Heart left ventricle (tissue), 16 donors: ENCODE results near the gene ADAP2. TPM values are rescaled to one million over a fixed set of nuclear protein-coding genes. Genes with fewer than 3 reads are reported as not detected.
A peak's percentile ranks its signal among the peaks of the same experiment; 100 is the strongest.

Experiments
- ATAC-seq, 4 donors: fragments of 200-7000 bp; cut with Tn5 transposase; one replicate each; pipeline ENCODE4 v1.9.1; 2020 to 2022; ENCODE audit warnings: moderate library complexity in 4 of 4, mild to moderate bottlenecking in 3 of 4, moderate number of reproducible peaks in 1 of 4
- DNase-seq, 5 donors: peaks; one replicate each; pipeline ENCODE4 v3.0.0-alpha.2; 2020
- H3K27ac ChIP-seq, 12 donors: fragments of 200-600 bp; sonication (generic) in 4 of 12; one replicate each; pipeline versions ENCODE4 v1.5.0 to v1.8.0; 2016 to 2022; ENCODE audit warnings: mild to moderate bottlenecking in 2 of 12
- H3K27me3 ChIP-seq, 9 donors: fragments of 200-600 bp; sonication (generic) in 2 of 9; one replicate each; pipeline versions ENCODE4 v1.5.1 to v1.8.0; 2016 to 2022; ENCODE audit warnings: mild to moderate bottlenecking in 3 of 9
- H3K36me3 ChIP-seq, 9 donors: fragments of 200-600 bp; sonication (generic) in 2 of 9; one replicate each; pipeline versions ENCODE4 v1.5.0 to v1.8.0; 2018 to 2022; ENCODE audit warnings: mild to moderate bottlenecking in 2 of 9
- H3K4me1 ChIP-seq, 12 donors: fragments of 200-600 bp; sonication (generic) in 4 of 12; one replicate each; pipeline versions ENCODE4 v1.5.0 to v1.8.0; 2016 to 2022; ENCODE audit warnings: mild to moderate bottlenecking in 3 of 12
- H3K4me3 ChIP-seq, 12 donors: fragments of 200-600 bp; sonication (generic) in 4 of 12; one replicate each; pipeline versions ENCODE4 v1.5.0 to v1.8.0; 2017 to 2022; ENCODE audit warnings: mild to moderate bottlenecking in 9 of 12, moderate library complexity in 4 of 12
- H3K9me3 ChIP-seq, 12 donors: fragments of 200-600 bp; sonication (generic) in 4 of 12; one replicate each; pipeline versions ENCODE4 v1.5.0 to v1.8.0; 2016 to 2022; ENCODE audit warnings: mild to moderate bottlenecking in 1 of 12
- POLR2A ChIP-seq, 2 donors: fragments of 450-650 bp; IDR thresholded peaks; one replicate each; pipeline ENCODE4 v1.6.1; 2017; ENCODE audit warnings: antibody characterized with exemption in 2 of 2, mild to moderate bottlenecking in 2 of 2, moderate library complexity in 2 of 2
- WGBS, 4 donors: extraction: QIAGEN DNeasy Blood & Tissue Kit in 2 of 4; methylation state at CpG; one replicate each; pipeline versions ENCODE4 v1.1.5 to v1.1.7; 2013 to 2018; 5-methylcytosine and 5-hydroxymethylcytosine counted together
- intact Hi-C, 10 donors: fragments of 100-400 bp; cut with DNase I; formaldehyde crosslinking; loops; one replicate each; pipeline versions ENCODE4 v1.11.1 to v1.14.2; 2022
- polyA plus RNA-seq, 2 donors: library from polyadenylated mRNA; stranded (reverse); fragments of 200-250 nt; gene quantifications; one replicate each; pipeline ENCODE4 v1.2.3, GENCODE V29; 2013
- total RNA-seq, 9 donors: library from RNA; depleted of rRNA in 2 of 9; stranded (reverse); fragments of >200 nt in 2 of 9; fragmentation: NEBNext Ultra II Directional in 3 of 9; extraction: Animal tissue kit (Norgen Biotek cat#: 25700) in 3 of 9; gene quantifications; one replicate each; pipeline versions ENCODE4 v1.1.0 to v1.2.4, GENCODE V29; 2016 to 2023
- TF ChIP-seq, protein P1 (sequence below), 12 donors: fragments of 200-600 bp; sonication (generic) in 4 of 12; IDR thresholded peaks; one replicate each; pipeline versions ENCODE4 v1.5.0 to v1.8.0; 2018 to 2022; ENCODE audit warnings: antibody characterized with exemption in 12 of 12, mild to moderate bottlenecking in 5 of 12
- donor health status: ischemic (EF 13 %, LVEDD 7.1; RV severe dilation, severe dysfunction).
- donor health status: healthy with polysubstance abuse.
- donor health status: DM: no; HTN: yes; CAD: no.
- donor health status: DM: no; HTN: no; CAD: no.
- donor health status: ischemic (EF 25% LVEDD 6.9; RV normal size, moderate dysfunction).
- donor health status: ischemic (EF 25% LVEDD 5.7; RV mildly dilated, moderate dysfunction).
- donor health status: healthy.
- donor health status: DM: yes; HTN: yes; CAD: no.
- donor health status: ischemic (EF 35%, LVEDD 5.7; RV mildly dilated, moderate dysfunction).
- donor health status: nonischemic (EF 11% LVEDD 7.7; RV severe dilation, severe dysfunction).
- donor health status: DM: yes; HTN: yes; CAD: no.
- donor health status: PGD.
- donor health status: ischemic (EF 29% LVEDD 5.4; RV normal size, mild dysfunction).
- donor health status: nonischemic (EF 23%, LVEDD 6.1; RV moderate dilation, normal function).

ADAP2 gene
- total and polyA plus RNA-seq, 11 donors, result 3.1 to 43.5 (median 6.4) TPM

GRCh38 chr17:31003225-31003866 is 81.6 kb downstream of the ADAP2 start:
- ATAC-seq (peak in 2 of 4 donors; percentile 58 to 83), DNase-seq (no peak)
- TF ChIP-seq, protein P1, sequence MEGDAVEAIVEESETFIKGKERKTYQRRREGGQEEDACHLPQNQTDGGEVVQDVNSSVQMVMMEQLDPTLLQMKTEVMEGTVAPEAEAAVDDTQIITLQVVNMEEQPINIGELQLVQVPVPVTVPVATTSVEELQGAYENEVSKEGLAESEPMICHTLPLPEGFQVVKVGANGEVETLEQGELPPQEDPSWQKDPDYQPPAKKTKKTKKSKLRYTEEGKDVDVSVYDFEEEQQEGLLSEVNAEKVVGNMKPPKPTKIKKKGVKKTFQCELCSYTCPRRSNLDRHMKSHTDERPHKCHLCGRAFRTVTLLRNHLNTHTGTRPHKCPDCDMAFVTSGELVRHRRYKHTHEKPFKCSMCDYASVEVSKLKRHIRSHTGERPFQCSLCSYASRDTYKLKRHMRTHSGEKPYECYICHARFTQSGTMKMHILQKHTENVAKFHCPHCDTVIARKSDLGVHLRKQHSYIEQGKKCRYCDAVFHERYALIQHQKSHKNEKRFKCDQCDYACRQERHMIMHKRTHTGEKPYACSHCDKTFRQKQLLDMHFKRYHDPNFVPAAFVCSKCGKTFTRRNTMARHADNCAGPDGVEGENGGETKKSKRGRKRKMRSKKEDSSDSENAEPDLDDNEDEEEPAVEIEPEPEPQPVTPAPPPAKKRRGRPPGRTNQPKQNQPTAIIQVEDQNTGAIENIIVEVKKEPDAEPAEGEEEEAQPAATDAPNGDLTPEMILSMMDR (IDR thresholded peaks at IDR 0.05), result no peak
- no peak for TF ChIP-seq POLR2A (IDR thresholded peaks at IDR 0.05)
- Histone ChIP-seq H3K9me3 (no peaks in the 10 kb centered on the region), H3K4me3 (no peak overlapping the region), H3K27ac (peak overlapping the region in 1 of 12 donors; percentile 44), H3K27me3 (no peaks in the 10 kb centered on the region), H3K36me3 (peaks cover 0 to 58% (median 34%) of the 10 kb centered on the region in 9 donors), H3K4me1 (peaks cover 0 to 23% (median 6%) of the 10 kb centered on the region in 12 donors)
- WGBS, 4 donors, result 95 to 98% (median 97%) methylated on average over 5 of the region's 5 CpGs
- intact Hi-C loops, result loop anchor here in 1 of 10 donors (10.0 kb wide), 1 partner anchor 81 kb away; no protein-coding TSS in a partner anchor

GRCh38 chr17:31004160-31004559 is 82.4 kb downstream of the ADAP2 start:
- H3K27ac ChIP-seq, result no peak overlapping the region
- no peak for TF ChIP-seq POLR2A (IDR thresholded peaks at IDR 0.05)
- TF ChIP-seq, protein P1 (IDR thresholded peaks at IDR 0.05), result no peak
- whole genome bisulfite sequencing, 4 donors, result 82 to 89% (median 86%) methylated on average over 2 of the region's 2 CpGs
- intact Hi-C loops, result loop anchor here in 1 of 10 donors (10.0 kb wide), 1 partner anchor 81 kb away; no protein-coding TSS in a partner anchor
- H3K36me3 ChIP-seq, result peaks cover 0 to 50% (median 26%) of the 10 kb centered on the region in 9 donors
- no peaks in the 10 kb centered on the region for H3K27me3 ChIP-seq
- no peaks in the 10 kb centered on the region for H3K9me3 ChIP-seq
- H3K4me3 ChIP-seq, result no peak overlapping the region
- no peak for ATAC-seq
- DNase-seq, result no peak
- H3K4me1 ChIP-seq, result peaks cover 0 to 23% (median 6%) of the 10 kb centered on the region in 12 donors

DNA sequence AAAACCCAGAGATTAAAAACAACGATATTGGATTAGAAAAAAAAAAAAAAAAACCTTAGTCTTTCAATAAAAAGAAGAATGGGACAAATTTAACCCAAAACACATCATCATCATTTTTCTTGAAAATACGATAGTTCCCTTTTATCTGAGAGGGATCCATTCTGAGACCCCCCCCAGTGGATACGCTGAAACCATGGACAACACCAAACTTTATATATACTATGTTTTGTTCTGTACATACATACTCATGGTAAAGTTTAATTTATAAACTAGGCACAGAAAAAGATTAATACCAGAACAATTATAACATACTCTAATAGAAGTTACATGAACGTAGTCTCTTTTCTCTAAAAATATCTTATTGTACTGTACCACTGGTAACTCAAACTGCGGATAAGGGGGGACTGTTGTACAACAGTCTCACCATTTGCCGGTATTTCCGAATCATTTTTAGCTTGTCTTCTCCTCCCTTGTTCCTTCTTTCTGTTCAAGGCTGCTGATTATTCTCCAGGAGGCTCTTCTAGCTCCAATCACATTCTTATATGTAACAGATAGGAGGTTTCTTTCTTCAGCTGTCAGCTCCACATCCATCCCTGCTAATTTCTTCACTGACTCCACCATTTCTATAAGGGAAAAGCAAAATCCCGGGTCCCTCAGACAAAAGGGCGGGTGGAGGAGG is 86.1 kb downstream of the ADAP2 start:
- peaks cover 0 to 14% (median 1%) of the 10 kb centered on the region in 9 donors for H3K36me3 ChIP-seq
- H3K4me1 ChIP-seq, result peaks cover 0 to 23% (median 7%) of the 10 kb centered on the region in 12 donors
- no peaks in the 10 kb centered on the region for H3K27me3 ChIP-seq
- no peak for DNase-seq
- H3K4me3 ChIP-seq, result peak overlapping the region; percentile 53 to 87 (median 75)
- intact Hi-C loops, result loop anchor here in 1 of 10 donors (10.0 kb wide), 1 partner anchor 77 kb away; no protein-coding TSS in a partner anchor
- TF ChIP-seq, protein P1 (IDR thresholded peaks at IDR 0.05), result no peak
- ATAC-seq, result no peak
- WGBS, 4 donors, result 62 to 68% (median 68%) methylated on average over 9 of the region's 9 CpGs
- no peaks in the 10 kb centered on the region for H3K9me3 ChIP-seq
- peak overlapping the region; percentile 44 to 90 (median 77) for H3K27ac ChIP-seq
